ENCODE results near the gene CTSC. TPM values are rescaled to one million over a fixed set of nuclear protein-coding genes. Genes with fewer than 3 reads are reported as not detected.

CTSC gene
- total RNA-seq, 1 donor from 2014 or later: 84.3 TPM

DNA sequence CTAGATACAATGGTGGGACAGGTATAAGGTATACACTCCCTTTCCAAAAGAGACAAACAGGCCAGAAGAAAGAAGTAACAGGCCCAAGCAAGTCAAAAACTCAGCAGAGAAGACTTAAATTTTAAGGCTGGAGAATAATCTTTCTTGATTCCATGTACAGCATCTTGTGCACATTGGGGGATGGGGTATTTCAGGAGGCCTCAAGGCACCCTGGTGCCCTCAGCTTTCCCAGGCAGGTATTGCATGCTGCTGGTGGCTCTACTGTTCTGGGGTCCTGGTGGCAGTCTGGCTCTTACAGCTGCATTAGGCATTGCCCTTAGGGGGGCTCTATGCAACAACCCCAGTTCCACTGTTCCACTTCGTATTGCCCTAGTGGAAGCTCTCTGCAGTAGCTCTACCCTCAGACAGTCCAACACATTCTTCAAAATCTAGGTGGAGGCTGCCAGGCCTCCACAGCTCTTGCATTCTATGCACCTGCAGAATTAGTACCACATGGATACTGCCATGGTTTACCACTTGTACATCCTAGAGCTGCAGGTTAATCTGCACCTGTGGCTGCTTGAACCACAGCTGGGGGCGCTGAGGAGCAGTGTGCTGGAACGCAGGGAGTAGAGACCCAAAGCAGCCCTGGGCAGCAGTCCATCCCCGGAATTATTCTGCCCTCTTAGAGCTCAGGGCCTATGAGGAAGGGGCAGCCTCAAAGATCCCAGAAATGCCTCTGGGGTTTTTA is 4.2 kb upstream of the CTSC start:
- no peaks in the 10 kb centered on the region for H3K36me3 Mint-ChIP-seq (ENCODE audit: low read depth)
- TF ChIP-seq, protein P1, sequence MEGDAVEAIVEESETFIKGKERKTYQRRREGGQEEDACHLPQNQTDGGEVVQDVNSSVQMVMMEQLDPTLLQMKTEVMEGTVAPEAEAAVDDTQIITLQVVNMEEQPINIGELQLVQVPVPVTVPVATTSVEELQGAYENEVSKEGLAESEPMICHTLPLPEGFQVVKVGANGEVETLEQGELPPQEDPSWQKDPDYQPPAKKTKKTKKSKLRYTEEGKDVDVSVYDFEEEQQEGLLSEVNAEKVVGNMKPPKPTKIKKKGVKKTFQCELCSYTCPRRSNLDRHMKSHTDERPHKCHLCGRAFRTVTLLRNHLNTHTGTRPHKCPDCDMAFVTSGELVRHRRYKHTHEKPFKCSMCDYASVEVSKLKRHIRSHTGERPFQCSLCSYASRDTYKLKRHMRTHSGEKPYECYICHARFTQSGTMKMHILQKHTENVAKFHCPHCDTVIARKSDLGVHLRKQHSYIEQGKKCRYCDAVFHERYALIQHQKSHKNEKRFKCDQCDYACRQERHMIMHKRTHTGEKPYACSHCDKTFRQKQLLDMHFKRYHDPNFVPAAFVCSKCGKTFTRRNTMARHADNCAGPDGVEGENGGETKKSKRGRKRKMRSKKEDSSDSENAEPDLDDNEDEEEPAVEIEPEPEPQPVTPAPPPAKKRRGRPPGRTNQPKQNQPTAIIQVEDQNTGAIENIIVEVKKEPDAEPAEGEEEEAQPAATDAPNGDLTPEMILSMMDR (conservative IDR thresholded peaks at IDR 0.05): no peak
- no peak overlapping the region for H3K27ac Mint-ChIP-seq (ENCODE audit: unreplicated experiment)
- DNase-seq (ENCODE audit: low read depth, low spot score): no peak
- H3K27me3 Mint-ChIP-seq (ENCODE audit: low read depth): peaks cover 5% of the 10 kb centered on the region
- H3K4me1 Mint-ChIP-seq: peaks cover 14% of the 10 kb centered on the region
- no peaks in the 10 kb centered on the region for H3K9me3 Mint-ChIP-seq
- H3K4me3 Mint-ChIP-seq: peak overlapping the region; percentile 31

DNA sequence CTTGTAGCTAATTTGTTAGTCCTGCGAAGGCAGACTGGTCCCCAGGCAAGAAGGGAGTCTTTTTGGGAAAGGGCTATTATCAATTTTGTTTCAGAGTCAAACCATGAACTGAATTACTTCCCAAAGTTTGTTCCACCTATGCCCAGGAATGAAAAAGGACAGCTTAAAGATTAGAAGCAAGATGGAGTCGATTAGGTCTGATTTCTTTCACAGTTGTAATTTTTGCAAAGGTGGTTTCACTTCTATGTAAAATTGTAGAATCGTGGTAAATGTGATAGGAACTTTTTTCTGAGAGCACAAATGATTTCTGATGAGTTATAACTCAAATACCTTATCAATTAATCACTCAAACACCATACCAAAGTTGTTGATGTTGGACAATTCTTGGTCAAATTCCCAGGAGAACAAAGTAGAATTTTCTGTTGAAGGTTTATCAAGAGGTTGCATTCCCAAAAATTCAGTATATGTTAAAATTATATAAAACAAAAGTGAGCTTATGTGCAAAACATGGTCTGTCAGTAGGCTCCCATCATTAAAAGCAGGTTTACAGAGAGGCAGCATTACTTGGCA is 2.9 kb upstream of the CTSC start:
- H3K27ac Mint-ChIP-seq (ENCODE audit: unreplicated experiment): no peak overlapping the region
- no peak for DNase-seq (ENCODE audit: low read depth, low spot score)
- peak overlapping the region; percentile 61 for H3K4me3 Mint-ChIP-seq
- peaks cover 7% of the 10 kb centered on the region for H3K27me3 Mint-ChIP-seq (ENCODE audit: low read depth)
- peaks cover 18% of the 10 kb centered on the region for H3K4me1 Mint-ChIP-seq
- TF ChIP-seq, protein P1 (conservative IDR thresholded peaks at IDR 0.05): no peak
- H3K9me3 Mint-ChIP-seq: no peaks in the 10 kb centered on the region
- H3K36me3 Mint-ChIP-seq (ENCODE audit: low read depth): peaks cover 2% of the 10 kb centered on the region

DNA sequence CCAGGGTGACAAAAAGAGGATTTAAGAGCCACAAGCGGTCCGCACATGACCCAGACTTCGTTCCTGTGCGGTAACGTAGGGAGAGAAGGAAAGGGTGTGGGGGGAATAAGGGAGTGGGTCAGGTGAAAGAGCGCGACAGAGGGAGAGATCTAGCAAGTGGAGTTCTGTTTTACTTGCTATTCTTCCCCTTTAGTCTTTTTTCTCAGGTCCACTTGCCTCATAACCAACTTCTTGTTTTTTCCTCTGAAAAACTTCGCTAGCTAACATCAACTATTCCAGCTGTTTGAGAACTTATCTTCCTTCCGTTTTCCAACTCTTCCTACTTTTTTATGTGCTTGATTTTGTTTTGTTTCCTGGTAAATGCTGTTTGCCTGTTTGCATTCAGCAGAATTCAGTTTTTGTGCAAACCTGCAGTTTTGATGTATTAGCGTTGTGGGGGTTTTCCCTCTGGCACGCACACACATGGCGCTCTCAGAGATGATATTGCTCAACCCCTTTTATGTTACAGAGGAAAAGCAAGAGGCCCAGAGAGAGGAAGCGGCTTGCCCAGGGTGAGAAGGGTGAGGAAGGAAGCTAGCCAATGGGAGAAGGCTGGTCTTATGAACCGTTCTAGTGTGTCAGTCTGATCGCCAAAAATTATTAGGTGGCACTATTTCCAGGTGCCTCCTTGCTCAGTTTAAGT is 592 bp upstream of the CTSC start:
- Mint-ChIP-seq H3K9me3 (no peaks in the 10 kb centered on the region), H3K4me3 (peak overlapping the region; percentile 93), H3K36me3 (ENCODE audit: low read depth) (peaks cover 5% of the 10 kb centered on the region), H3K27ac (ENCODE audit: unreplicated experiment) (peak overlapping the region; percentile 95), H3K27me3 (ENCODE audit: low read depth) (peaks cover 8% of the 10 kb centered on the region), H3K4me1 (peaks cover 29% of the 10 kb centered on the region)
- TF ChIP-seq, protein P1 (conservative IDR thresholded peaks at IDR 0.05): no peak
- DNase-seq (ENCODE audit: low read depth, low spot score): no peak

DNA sequence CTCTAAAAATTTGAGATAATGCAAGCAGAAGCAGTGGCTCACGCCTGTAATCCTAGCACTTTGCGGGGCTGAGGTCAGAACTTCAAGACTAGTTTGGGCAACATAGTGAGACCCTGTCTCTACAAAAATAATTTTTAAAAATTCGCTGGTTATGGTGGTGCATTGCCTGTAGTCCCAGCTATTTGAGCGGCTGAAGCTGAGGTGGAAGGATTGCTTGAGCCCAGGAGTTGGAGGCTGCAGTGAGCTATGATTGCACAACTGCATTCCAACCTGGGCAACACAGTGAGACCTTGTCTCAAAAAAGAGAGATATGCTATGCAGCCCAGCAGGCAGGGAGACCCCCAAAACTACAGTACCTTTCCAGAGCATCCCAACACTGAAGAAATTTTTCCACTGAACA is 2.3 kb downstream of the CTSC start:
- no peak for DNase-seq (ENCODE audit: low read depth, low spot score)
- peak overlapping the region; percentile 93 for H3K4me3 Mint-ChIP-seq
- peaks cover 33% of the 10 kb centered on the region for H3K4me1 Mint-ChIP-seq
- TF ChIP-seq, protein P1 (conservative IDR thresholded peaks at IDR 0.05): no peak
- H3K27ac Mint-ChIP-seq (ENCODE audit: unreplicated experiment): peak overlapping the region; percentile 14
- H3K27me3 Mint-ChIP-seq (ENCODE audit: low read depth): peaks cover 8% of the 10 kb centered on the region
- no peaks in the 10 kb centered on the region for H3K9me3 Mint-ChIP-seq
- H3K36me3 Mint-ChIP-seq (ENCODE audit: low read depth): peaks cover 15% of the 10 kb centered on the region

DNA sequence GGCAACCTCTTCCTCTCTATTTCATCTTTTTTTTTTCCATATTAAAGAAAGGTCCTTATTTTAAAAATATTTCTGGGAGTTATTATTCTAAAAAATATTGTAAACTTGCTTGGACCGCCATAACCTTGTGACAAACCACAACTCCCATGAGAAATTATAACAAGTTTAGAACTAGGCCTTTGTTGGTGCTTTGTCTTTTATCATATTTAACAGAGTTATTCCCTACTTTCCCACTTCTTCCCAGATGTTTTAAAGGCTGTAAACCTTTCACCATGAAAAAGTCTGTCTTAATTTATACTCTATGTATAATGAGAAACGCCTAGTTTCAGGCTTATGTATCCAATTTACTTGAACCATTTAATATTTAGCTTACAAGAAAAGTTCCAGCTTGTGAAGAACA is 3.7 kb downstream of the CTSC start:
- H3K9me3 Mint-ChIP-seq: no peaks in the 10 kb centered on the region
- H3K27me3 Mint-ChIP-seq (ENCODE audit: low read depth): peaks cover 8% of the 10 kb centered on the region
- TF ChIP-seq, protein P1 (conservative IDR thresholded peaks at IDR 0.05): no peak
- peaks cover 21% of the 10 kb centered on the region for H3K36me3 Mint-ChIP-seq (ENCODE audit: low read depth)
- H3K4me1 Mint-ChIP-seq: peaks cover 41% of the 10 kb centered on the region
- H3K4me3 Mint-ChIP-seq: no peak overlapping the region
- H3K27ac Mint-ChIP-seq (ENCODE audit: unreplicated experiment): no peak overlapping the region
- DNase-seq (ENCODE audit: low read depth, low spot score): no peak
